Astrocyte (in vitro differentiated cells and primary cell): ENCODE data around the gene PDSS1.

Experiments
- EZH2 ChIP-seq: IDR thresholded peaks from 2 replicates; pipeline ENCODE4 v1.6.1; 2012; ENCODE audit warnings: mild to moderate bottlenecking, low read length, inconsistent platforms; ENCODE audit not compliant: insufficient read depth
- TF ChIP-seq, protein P1 (sequence below): IDR thresholded peaks from 2 replicates; pipeline ENCODE4 v1.5.1; 2011; ENCODE audit warnings: low read depth, mild to moderate bottlenecking, inconsistent platforms, low read length, moderate library complexity; ENCODE audit not compliant: insufficient read depth

DNA sequence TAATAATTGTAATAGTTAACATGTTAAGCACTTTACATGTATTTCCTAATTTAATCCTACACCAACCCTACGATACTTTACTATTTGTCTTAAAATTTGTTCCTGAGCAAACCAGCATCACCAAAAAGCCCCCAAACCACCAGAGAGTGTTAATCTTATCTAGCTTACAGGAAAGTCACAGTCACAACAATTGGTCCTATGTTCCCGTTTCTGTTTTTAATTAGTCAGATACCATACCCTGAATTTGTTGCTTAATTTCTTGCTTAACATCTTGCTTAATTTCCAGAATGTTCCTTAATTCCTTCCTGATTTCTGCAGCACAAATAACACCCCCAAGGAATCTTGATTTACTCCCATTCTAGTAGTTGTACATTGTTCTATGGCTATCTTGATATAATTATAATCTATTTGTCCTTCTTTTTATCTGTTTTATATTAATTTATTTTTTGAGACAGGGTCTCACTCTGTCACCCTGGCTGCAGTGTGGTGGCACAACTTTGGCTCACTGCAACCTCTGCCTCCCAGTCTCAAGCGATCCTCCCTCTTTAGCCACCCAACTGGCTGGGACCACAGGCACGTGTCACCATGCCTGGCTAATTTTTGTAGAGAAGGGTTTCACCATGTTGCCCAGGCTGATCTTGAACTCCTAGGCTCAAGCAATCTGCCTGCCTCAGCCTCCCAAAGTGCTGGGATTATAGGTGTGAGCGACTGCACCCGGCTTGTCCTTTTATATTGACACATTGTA, 6.6 kb upstream of the PDSS1 start:
- TF ChIP-seq, protein P1, sequence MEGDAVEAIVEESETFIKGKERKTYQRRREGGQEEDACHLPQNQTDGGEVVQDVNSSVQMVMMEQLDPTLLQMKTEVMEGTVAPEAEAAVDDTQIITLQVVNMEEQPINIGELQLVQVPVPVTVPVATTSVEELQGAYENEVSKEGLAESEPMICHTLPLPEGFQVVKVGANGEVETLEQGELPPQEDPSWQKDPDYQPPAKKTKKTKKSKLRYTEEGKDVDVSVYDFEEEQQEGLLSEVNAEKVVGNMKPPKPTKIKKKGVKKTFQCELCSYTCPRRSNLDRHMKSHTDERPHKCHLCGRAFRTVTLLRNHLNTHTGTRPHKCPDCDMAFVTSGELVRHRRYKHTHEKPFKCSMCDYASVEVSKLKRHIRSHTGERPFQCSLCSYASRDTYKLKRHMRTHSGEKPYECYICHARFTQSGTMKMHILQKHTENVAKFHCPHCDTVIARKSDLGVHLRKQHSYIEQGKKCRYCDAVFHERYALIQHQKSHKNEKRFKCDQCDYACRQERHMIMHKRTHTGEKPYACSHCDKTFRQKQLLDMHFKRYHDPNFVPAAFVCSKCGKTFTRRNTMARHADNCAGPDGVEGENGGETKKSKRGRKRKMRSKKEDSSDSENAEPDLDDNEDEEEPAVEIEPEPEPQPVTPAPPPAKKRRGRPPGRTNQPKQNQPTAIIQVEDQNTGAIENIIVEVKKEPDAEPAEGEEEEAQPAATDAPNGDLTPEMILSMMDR, result no peak
- no peak for TF ChIP-seq EZH2
